C4-2B (cell line): ENCODE results near the gene CMTM7.

ENCODE experiments used
- ZFX ChIP-seq: fragments of 450-650 bp; IDR thresholded peaks from 2 replicates; pipeline ENCODE4 v1.6.1; 2017
- TF ChIP-seq, protein P1 (sequence below): fragments of 450-650 bp; conservative IDR thresholded peaks from 2 replicates; pipeline ENCODE4 v1.5.1; 2017; ENCODE audit warnings: mild to moderate bottlenecking

DNA sequence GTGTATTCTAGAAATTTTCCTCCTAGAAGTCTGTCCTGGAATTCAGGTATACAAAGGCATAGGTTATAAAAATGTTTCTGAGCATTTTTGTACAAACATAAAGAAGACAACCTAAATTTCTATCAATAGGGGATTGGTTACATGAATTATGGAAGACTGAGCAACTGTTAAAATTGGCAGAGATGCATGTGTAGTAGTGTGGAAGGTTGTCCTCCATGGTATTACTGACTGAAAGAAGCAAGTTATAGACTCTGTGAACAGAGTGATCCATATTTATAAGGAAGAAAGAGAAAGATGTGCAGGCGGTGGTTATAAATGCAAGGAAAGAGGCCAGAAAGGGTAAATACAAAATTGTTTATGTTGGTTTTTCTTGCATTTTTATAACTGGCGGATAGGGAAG lies 38.3 kb upstream of the CMTM7 start:
- TF ChIP-seq, protein P1, sequence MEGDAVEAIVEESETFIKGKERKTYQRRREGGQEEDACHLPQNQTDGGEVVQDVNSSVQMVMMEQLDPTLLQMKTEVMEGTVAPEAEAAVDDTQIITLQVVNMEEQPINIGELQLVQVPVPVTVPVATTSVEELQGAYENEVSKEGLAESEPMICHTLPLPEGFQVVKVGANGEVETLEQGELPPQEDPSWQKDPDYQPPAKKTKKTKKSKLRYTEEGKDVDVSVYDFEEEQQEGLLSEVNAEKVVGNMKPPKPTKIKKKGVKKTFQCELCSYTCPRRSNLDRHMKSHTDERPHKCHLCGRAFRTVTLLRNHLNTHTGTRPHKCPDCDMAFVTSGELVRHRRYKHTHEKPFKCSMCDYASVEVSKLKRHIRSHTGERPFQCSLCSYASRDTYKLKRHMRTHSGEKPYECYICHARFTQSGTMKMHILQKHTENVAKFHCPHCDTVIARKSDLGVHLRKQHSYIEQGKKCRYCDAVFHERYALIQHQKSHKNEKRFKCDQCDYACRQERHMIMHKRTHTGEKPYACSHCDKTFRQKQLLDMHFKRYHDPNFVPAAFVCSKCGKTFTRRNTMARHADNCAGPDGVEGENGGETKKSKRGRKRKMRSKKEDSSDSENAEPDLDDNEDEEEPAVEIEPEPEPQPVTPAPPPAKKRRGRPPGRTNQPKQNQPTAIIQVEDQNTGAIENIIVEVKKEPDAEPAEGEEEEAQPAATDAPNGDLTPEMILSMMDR: no peak
- no peak for TF ChIP-seq ZFX
